Naive thymus-derived CD8-positive, alpha-beta T cell (primary cell): Measurements from ENCODE around the gene TRMU. TPM values are rescaled to one million over a fixed set of nuclear protein-coding genes. Genes with fewer than 3 reads are reported as not detected.

Experiments used
- ATAC-seq, 2 donors: fragments of 150-1000 bp; cut with Tn5 transposase in 1 of 2; sonication (Bioruptor Pico), chemical (Tn5 transposase) in 1 of 2; 1 replicate in 1 of 2; 2 replicates in 1 of 2; pipeline ENCODE4 v1.10.0; 2021; ENCODE audit warnings: mild to moderate bottlenecking in 2 of 2, moderate library complexity in 2 of 2
- POLR2A ChIA-PET: fragments of 350-600 bp; sonication (Branson Sonifier 250); formaldehyde crosslinking; loops from one replicate; lab custom pipeline; 2021; ENCODE audit warnings: antibody characterized with exemption; lab: Charles Lee
- DNase-seq, 10 donors: peaks; one replicate each; pipeline versions ENCODE4 v3.0.0 to v3.0.0-alpha.2; 2020 to 2022
- H3K27ac Mint-ChIP-seq, 10 donors: one replicate each; pipeline ENCODE4 v1.8.0; 2020 to 2022; ENCODE audit warnings: mild to moderate bottlenecking in 10 of 10, mixed read lengths in 10 of 10, moderate library complexity in 4 of 10, inconsistent platforms in 1 of 10
- H3K27me3 Mint-ChIP-seq, 5 donors: one replicate each; pipeline ENCODE4 v1.8.0; 2021 to 2022; ENCODE audit warnings: mixed read lengths in 5 of 5
- H3K36me3 Mint-ChIP-seq, 3 donors: one replicate each; pipeline ENCODE4 v1.8.0; 2020 to 2022; ENCODE audit warnings: mixed read lengths in 3 of 3, mild to moderate bottlenecking in 2 of 3, inconsistent platforms in 1 of 3
- H3K4me1 Mint-ChIP-seq, 4 donors: one replicate each; pipeline ENCODE4 v1.8.0; 2021 to 2022; ENCODE audit warnings: mixed read lengths in 4 of 4
- H3K4me3 Mint-ChIP-seq, 10 donors: one replicate each; pipeline ENCODE4 v1.8.0; 2020 to 2022; ENCODE audit warnings: mild to moderate bottlenecking in 10 of 10, mixed read lengths in 10 of 10, moderate library complexity in 6 of 10, inconsistent platforms in 1 of 10
- H3K9me3 Mint-ChIP-seq, 9 donors: one replicate each; pipeline ENCODE4 v1.8.0; 2020 to 2022; ENCODE audit warnings: mixed read lengths in 9 of 9, mild to moderate bottlenecking in 3 of 9, inconsistent platforms in 1 of 9, moderate library complexity in 1 of 9
- polyA plus RNA-seq, 3 donors: library from polyadenylated mRNA; unstranded; fragments of 300-500 nt; fragmentation: Illumina TruSeq; gene quantifications; one replicate each; pipeline ENCODE4 v1.2.3, GENCODE V29; 2021
- total RNA-seq, 8 experiments: library from RNA in 2 of 8; stranded (reverse) in 2 of 8; gene quantifications; one replicate each; pipeline ENCODE4 v1.2.3 and lab custom pipeline; 2021 to 2026

TRMU gene
- 10 to 100 TPM; 88.2 to 91.7 TPM for total RNA-seq
- 10 to 100 TPM; 14.6 to 17.3 (median 15.5) TPM for polyA plus RNA-seq
- 43.3 to 90.5 (median 73.8) reads per million in 6 experiments for total RNA-seq (lab: John Stamatoyannopoulos, UW)

GRCh38 chr22:46335201-46336118, at the start of gene TRMU:
TSS of gene TRMU (plus strand) at chr22:46335714. CDS start at chr22:46335765, 51 bp downstream.
- H3K4me1 Mint-ChIP-seq, result peaks cover 24 to 44% (median 36%) of the 10 kb centered on the region in 4 donors
- no peaks in the 10 kb centered on the region for H3K9me3 Mint-ChIP-seq
- H3K4me3 Mint-ChIP-seq, result peak within 1 kb of the TSS; percentile 89 to 97 (median 95)
- H3K27me3 Mint-ChIP-seq, result no peaks in the 10 kb centered on the region
- peaks cover 0 to 33% (median 9%) of the 10 kb centered on the region in 3 donors for H3K36me3 Mint-ChIP-seq
- peak; percentile 77 to 89 for ATAC-seq
- POLR2A ChIA-PET, result interaction anchor here (1.0 to 2.0 kb wide), 3 partner anchors 39 to 323 kb away, joined by 3 to 9 read pairs (median 4); no protein-coding TSS in a partner anchor
- peak within 1 kb of the TSS; percentile 92 to 98 (median 94) for H3K27ac Mint-ChIP-seq
- peak; percentile 39 to 72 (median 62) for DNase-seq

- POLR2A ChIA-PET, result interaction anchor here (2.2 kb wide), 1 partner anchor 10 kb away, joined by 7 read pairs; the partner anchor contains the start of gene GTSE1
Measured at GRCh38 chr22:46286006-46286405, 49.5 kb upstream of the TRMU start.

GRCh38 chr22:46286941-46287872, 48.3 kb upstream of the TRMU start:
- ATAC-seq (no peak), DNase-seq (peak in 1 of 10 donors; percentile 58)
- Mint-ChIP-seq H3K36me3 (peaks cover 0 to 30% (median 7%) of the 10 kb centered on the region in 3 donors), H3K9me3 (no peaks in the 10 kb centered on the region), H3K4me1 (peaks cover 8 to 36% (median 13%) of the 10 kb centered on the region in 4 donors), H3K27ac (peak overlapping the region in 6 of 10 donors; percentile 40 to 95 (median 62)), H3K27me3 (no peaks in the 10 kb centered on the region), H3K4me3 (peak overlapping the region in 7 of 10 donors; percentile 18 to 74 (median 53))
- POLR2A ChIA-PET, result interaction anchor here (0.6 to 2.2 kb wide), 2 partner anchors 9 to 10 kb away, joined by 6 to 7 read pairs; partner anchors contain the start of gene GTSE1

More at GRCh38 chr22:46286006-46286405, 49.5 kb upstream of the TRMU start:
- ATAC-seq, result no peak
- no peaks in the 10 kb centered on the region for H3K27me3 Mint-ChIP-seq
- no peak overlapping the region for H3K4me3 Mint-ChIP-seq
- H3K9me3 Mint-ChIP-seq, result no peaks in the 10 kb centered on the region
- H3K27ac Mint-ChIP-seq, result peak overlapping the region in 4 of 10 donors; percentile 24 to 71 (median 49)
- peaks cover 0 to 38% (median 9%) of the 10 kb centered on the region in 3 donors for H3K36me3 Mint-ChIP-seq
- DNase-seq, result no peak
- peaks cover 8 to 33% (median 13%) of the 10 kb centered on the region in 4 donors for H3K4me1 Mint-ChIP-seq

GRCh38 chr22:46287873-46288751, 47.4 kb upstream of the TRMU start:
- Mint-ChIP-seq H3K27me3 (no peaks in the 10 kb centered on the region), H3K4me1 (peaks cover 8 to 44% (median 17%) of the 10 kb centered on the region in 4 donors), H3K27ac (peak overlapping the region in 5 of 10 donors; percentile 53 to 95 (median 67)), H3K4me3 (peak overlapping the region in 6 of 10 donors; percentile 18 to 74 (median 56)), H3K36me3 (peaks cover 0 to 34% (median 12%) of the 10 kb centered on the region in 3 donors), H3K9me3 (no peaks in the 10 kb centered on the region)
- ATAC-seq, result peak in 1 of 2 donors; percentile 23
- DNase-seq, result peak in 2 of 10 donors; percentile 39 to 61
- POLR2A ChIA-PET, result interaction anchor here (2.2 kb wide), 1 partner anchor 8 kb away, joined by 7 read pairs; the partner anchor contains the start of gene GTSE1

DNA sequence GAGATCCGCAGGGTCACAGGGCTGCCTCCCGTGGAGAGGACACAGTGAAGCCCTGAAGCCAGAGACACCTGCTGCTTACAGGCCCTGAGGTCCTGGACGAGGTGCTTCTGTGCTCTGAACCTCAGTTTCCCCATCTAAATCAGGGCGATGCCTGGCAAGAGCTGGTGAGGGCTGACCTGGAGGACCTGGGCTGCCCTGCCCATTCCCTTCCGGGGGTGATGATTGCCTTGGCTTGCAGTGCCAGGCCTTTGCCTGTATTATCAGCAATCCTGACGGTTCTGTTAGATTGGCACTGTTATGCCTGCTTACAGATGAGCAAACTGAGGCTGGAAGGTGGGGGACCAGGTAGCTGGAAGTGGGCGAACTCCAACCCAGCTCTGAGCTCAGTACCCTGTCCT, 46.7 kb upstream of the TRMU start:
- DNase-seq, result peak in 1 of 10 donors; percentile 22
- H3K4me1 Mint-ChIP-seq, result peaks cover 11 to 51% (median 20%) of the 10 kb centered on the region in 4 donors
- POLR2A ChIA-PET, result interaction anchor here (1.6 kb wide), 1 partner anchor 38 kb away, joined by 3 read pairs; the partner anchor contains the start of gene CDPF1
- peak overlapping the region in 3 of 10 donors; percentile 48 to 95 (median 67) for H3K27ac Mint-ChIP-seq
- no peaks in the 10 kb centered on the region for H3K9me3 Mint-ChIP-seq
- H3K36me3 Mint-ChIP-seq, result peaks cover 0 to 31% (median 12%) of the 10 kb centered on the region in 3 donors
- H3K4me3 Mint-ChIP-seq, result peak overlapping the region in 1 of 10 donors; percentile 74
- ATAC-seq, result no peak
- no peaks in the 10 kb centered on the region for H3K27me3 Mint-ChIP-seq

DNA sequence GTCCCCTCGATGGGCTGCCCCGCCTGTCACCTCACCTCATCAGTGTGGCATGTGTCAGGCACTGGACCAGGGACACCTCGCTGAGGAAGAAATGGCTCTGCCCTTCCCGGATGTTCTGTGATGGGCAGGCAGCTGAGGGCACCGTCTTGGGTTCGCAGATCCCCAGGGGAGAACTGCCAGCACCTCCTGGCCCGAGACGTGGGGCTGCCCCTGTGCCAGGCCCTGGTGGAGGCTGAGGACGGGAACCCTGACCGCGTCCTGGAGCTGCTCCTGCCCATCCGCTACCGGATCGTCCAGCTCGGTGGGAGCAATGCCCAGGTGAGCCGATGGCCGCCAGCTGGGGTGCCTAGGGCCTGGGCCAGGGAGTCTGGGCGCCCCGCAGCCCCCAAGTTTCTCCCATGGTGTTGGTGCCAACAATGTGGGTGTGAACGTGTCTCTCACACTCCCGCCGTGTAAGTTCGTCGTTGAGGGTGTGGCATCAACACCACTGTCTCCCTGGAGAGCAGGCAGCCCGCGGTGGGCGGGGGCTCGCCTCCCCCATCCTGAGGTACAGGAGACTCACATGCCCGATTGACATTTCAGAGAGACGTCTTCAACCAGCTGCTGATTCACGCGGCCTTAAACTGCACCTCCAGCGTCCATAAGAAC, 46.1 kb upstream of the TRMU start:
- peaks cover 0 to 25% (median 12%) of the 10 kb centered on the region in 3 donors for H3K36me3 Mint-ChIP-seq
- H3K27me3 Mint-ChIP-seq, result no peaks in the 10 kb centered on the region
- H3K27ac Mint-ChIP-seq, result peak overlapping the region in 2 of 10 donors; percentile 92 to 95
- H3K4me3 Mint-ChIP-seq, result peak overlapping the region in 1 of 10 donors; percentile 82
- ATAC-seq (no peak), DNase-seq (peak in 2 of 10 donors; percentile 48 to 53)
- POLR2A ChIA-PET, result interaction anchor here (1.6 kb wide), 1 partner anchor 39 kb away, joined by 3 read pairs; the partner anchor contains the start of gene CDPF1
- H3K4me1 Mint-ChIP-seq, result peaks cover 11 to 54% (median 21%) of the 10 kb centered on the region in 4 donors
- no peaks in the 10 kb centered on the region for H3K9me3 Mint-ChIP-seq

DNA sequence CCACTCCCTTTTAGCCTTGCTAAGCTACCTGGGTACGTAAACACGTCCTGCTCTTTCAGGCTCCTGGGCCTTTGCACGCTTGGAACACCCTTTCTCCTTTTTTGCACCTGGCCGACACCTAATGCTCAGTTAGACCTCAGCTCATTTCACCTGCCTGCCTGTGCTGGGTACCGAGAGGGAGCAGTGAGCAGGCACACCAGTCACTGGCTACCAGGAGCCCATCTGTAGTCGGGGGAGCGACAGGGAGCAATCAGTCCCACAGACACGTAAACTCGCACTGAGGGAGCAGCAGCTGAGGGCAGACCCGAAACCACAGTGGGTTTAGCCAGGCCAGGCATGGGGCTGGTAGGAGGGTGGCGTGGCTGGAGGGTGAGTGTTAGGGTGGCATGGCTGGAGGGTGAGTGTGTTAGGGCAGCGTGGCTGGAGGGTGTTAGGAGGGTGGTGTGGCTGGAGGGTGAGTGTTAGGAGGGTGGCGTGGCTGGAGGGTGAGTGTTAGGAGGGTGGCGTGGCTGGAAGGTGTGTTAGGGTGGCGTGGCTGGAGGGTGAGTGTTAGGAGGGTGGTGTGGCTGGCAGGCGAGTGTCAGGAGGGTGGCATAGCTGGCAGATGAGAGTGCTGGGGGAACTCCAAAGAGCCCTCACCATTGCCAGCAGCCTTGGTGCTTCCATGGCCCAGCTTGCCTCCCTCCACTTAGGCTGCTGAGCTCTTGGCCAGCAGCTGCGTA, 45.2 kb upstream of the TRMU start:
- Mint-ChIP-seq H3K27ac (peak overlapping the region in 3 of 10 donors; percentile 82 to 95 (median 94)), H3K9me3 (no peaks in the 10 kb centered on the region), H3K4me1 (peaks cover 11 to 59% (median 25%) of the 10 kb centered on the region in 4 donors), H3K36me3 (peaks cover 0 to 19% (median 9%) of the 10 kb centered on the region in 3 donors), H3K27me3 (no peaks in the 10 kb centered on the region), H3K4me3 (peak overlapping the region in 3 of 10 donors; percentile 29 to 82 (median 34))
- POLR2A ChIA-PET, result interaction anchor here (1.6 kb wide), 1 partner anchor 40 kb away, joined by 3 read pairs; the partner anchor contains the start of gene CDPF1
- DNase-seq (peak in 1 of 10 donors; percentile 50), ATAC-seq (no peak)

DNA sequence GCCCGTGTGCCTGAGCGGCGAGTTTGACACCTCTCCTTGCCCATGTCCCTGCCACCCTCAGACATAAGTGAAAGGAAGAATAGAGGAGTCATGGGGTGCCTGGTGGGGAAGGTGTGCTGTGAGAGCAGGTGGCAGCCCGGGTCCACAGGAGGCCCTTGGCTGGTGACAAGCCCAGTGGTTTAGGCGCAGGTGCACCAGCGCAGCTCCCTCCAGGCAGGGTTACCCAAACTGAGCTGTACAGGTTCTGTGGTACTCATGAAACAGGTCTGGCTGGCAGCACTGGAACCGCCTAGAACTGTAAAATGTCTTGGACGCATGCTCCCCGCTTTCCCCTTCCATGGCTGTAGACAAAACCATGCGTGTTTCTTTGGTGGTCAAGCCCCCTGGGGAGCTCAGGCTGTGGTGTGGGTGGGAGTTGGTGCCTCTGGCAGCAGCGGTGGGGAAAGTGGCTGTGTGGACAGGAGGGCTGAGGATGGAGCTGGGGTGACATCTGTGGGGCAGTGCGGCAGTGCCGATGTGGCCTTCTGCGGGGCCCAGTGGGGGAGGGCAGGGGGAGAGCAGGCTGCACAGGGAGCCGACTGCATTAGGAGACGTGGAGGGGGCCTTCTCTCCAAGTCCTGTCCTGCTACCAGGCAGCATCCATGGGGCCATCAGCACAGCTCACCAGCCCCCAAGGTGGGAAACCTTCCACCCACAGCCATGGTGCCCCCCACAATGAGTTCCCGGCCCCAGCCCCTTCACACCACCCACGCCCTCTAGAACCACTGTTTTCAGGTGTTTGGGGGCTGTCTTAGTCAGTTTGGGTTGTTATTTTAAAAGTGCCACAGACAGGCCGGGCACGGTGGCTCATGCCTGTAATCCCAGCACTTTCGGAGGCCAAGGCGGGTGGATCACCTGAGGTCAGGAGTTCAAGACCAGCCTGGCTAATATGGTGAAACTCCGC, 44.4 kb upstream of the TRMU start:
- no peaks in the 10 kb centered on the region for H3K9me3 Mint-ChIP-seq
- ATAC-seq, result no peak
- peak in 1 of 10 donors; percentile 8 for DNase-seq
- H3K4me1 Mint-ChIP-seq, result peaks cover 14 to 67% (median 33%) of the 10 kb centered on the region in 4 donors
- peak overlapping the region in 3 of 10 donors; percentile 67 to 95 (median 94) for H3K27ac Mint-ChIP-seq
- H3K4me3 Mint-ChIP-seq, result peak overlapping the region in 1 of 10 donors; percentile 82
- peaks cover 0 to 13% (median 7%) of the 10 kb centered on the region in 3 donors for H3K36me3 Mint-ChIP-seq
- POLR2A ChIA-PET, result no interaction called here
- no peaks in the 10 kb centered on the region for H3K27me3 Mint-ChIP-seq

DNA sequence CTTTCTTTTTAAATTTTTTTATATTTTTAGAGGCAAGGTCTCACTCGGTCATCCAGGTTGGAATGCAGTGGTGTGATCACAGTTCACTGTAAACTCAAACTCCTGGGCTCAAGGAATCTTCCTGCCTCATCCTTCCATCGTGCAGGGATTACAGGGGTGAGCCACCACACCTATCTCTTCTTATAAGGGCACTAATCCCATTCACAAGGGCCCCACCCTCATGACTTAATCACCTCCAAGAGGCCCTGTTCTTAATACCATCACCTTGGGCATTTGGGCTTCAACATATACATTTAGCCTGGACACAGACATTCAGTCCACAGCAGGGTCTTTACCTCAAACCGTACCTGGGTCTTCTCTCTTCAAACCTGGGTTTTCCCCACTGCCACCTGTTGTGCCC, 43.3 kb upstream of the TRMU start:
- Mint-ChIP-seq H3K27ac (peak overlapping the region in 2 of 10 donors; percentile 44 to 74), H3K9me3 (no peaks in the 10 kb centered on the region), H3K36me3 (peaks cover 0 to 8% (median 7%) of the 10 kb centered on the region in 3 donors), H3K27me3 (no peaks in the 10 kb centered on the region), H3K4me3 (peak overlapping the region in 1 of 10 donors; percentile 37), H3K4me1 (peaks cover 20 to 70% (median 40%) of the 10 kb centered on the region in 4 donors)
- DNase-seq (no peak), ATAC-seq (no peak)
- POLR2A ChIA-PET, result no interaction called here
